HFFc6 (cell line): Measurements from ENCODE around the gene TNS4. TPM values are rescaled to one million over a fixed set of nuclear protein-coding genes. Genes with fewer than 3 reads are reported as not detected.

ENCODE experiments used
- DNase-seq: peaks from one replicate; pipeline ENCODE4 v3.0.0-alpha.2; 2018
- H3K27ac Mint-ChIP-seq: 2 replicates; pipeline ENCODE4 v1.8.0; 2020; ENCODE audit warnings: mild to moderate bottlenecking, mixed read lengths
- H3K27me3 Mint-ChIP-seq: 2 replicates; pipeline ENCODE4 v1.8.0; 2021; ENCODE audit warnings: mild to moderate bottlenecking, moderate library complexity, mixed read lengths; ENCODE audit not compliant: insufficient read depth
- H3K36me3 Mint-ChIP-seq: 2 replicates; pipeline ENCODE4 v1.8.0; 2021; ENCODE audit warnings: low read depth, mixed read lengths
- H3K4me1 Mint-ChIP-seq: 2 replicates; pipeline ENCODE4 v1.8.0; 2020; ENCODE audit warnings: low read depth, mixed read lengths
- H3K4me3 Mint-ChIP-seq: 2 replicates; pipeline ENCODE4 v1.8.0; 2020; ENCODE audit warnings: mild to moderate bottlenecking, moderate library complexity, mixed read lengths
- H3K9me3 Mint-ChIP-seq: 2 replicates; pipeline ENCODE4 v1.8.0; 2020; ENCODE audit warnings: mild to moderate bottlenecking, mixed read lengths
- total RNA-seq, 6 experiments: library from RNA; stranded (reverse); fragmentation: NEBNext Ultra II Directional; extraction: Animal tissue kit (Norgen Biotek cat#: 25700); gene quantifications; 2 replicates in 1 of 6; 3 replicates in 5 of 6; pipeline ENCODE4 v1.2.3, GENCODE V29; 2021
- TF ChIP-seq, protein P1 (sequence below): fragments of 200-600 bp; sonication (generic); IDR thresholded peaks from 2 replicates; pipeline ENCODE4 v1.5.0; 2021; ENCODE audit warnings: antibody characterized with exemption, mild to moderate bottlenecking

TNS4 gene
- total RNA-seq, 6 experiments from 2014 or later, result 0.17 TPM; not detected in 5

DNA sequence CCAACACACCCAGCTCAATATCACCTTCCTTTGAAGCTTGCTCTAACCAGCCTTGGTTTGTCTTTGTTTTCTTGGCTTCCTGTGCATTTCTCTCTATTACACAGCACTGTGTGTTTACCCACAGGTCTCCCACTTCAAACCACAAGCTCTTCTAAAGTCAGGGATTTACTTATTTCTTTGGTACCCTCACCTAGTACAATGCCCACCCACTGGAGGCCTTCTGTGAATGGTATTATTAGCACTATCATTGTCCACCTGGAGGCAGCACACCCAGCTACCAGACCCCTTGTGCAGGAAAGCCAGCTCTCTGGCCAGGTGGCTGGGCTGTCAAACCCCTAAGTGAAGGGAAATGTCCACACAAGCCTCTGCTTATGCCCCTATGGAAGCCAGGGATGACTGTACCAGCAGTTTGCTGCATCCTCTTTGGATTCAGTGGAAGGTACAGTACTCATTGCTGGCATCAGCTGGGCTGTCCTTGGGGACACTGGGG is 74.4 kb downstream of the TNS4 start:
- H3K27ac Mint-ChIP-seq, result no peak overlapping the region
- no peaks in the 10 kb centered on the region for H3K9me3 Mint-ChIP-seq
- no peaks in the 10 kb centered on the region for H3K36me3 Mint-ChIP-seq
- DNase-seq, result no peak
- no peaks in the 10 kb centered on the region for H3K4me1 Mint-ChIP-seq
- TF ChIP-seq, protein P1, sequence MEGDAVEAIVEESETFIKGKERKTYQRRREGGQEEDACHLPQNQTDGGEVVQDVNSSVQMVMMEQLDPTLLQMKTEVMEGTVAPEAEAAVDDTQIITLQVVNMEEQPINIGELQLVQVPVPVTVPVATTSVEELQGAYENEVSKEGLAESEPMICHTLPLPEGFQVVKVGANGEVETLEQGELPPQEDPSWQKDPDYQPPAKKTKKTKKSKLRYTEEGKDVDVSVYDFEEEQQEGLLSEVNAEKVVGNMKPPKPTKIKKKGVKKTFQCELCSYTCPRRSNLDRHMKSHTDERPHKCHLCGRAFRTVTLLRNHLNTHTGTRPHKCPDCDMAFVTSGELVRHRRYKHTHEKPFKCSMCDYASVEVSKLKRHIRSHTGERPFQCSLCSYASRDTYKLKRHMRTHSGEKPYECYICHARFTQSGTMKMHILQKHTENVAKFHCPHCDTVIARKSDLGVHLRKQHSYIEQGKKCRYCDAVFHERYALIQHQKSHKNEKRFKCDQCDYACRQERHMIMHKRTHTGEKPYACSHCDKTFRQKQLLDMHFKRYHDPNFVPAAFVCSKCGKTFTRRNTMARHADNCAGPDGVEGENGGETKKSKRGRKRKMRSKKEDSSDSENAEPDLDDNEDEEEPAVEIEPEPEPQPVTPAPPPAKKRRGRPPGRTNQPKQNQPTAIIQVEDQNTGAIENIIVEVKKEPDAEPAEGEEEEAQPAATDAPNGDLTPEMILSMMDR, result no peak
- no peak overlapping the region for H3K4me3 Mint-ChIP-seq
- peaks cover 2% of the 10 kb centered on the region; the same call in 1 of the 2 replicates for H3K27me3 Mint-ChIP-seq

Other genes with a start within 250 kb of the TNS4 start
- gene CDC6, start 213.7 kb downstream of the TNS4 start, total RNA-seq, result 10 to 100 TPM; 16.9 to 36.0 (median 31.5) TPM
- gene RARA, start 192.4 kb downstream of the TNS4 start, total RNA-seq, result 10 to 100 TPM; 27.1 to 32.2 (median 28.8) TPM
- gene GJD3, start 136.9 kb downstream of the TNS4 start, total RNA-seq, result 1 to 10 TPM in 2 of 6 experiments, under 1 TPM in 4; 0.36 to 1.4 (median 0.81) TPM
- 100 to 1,000 TPM in 5 of 6 experiments, 10 to 100 TPM in 1; 73.2 to 170 (median 150) TPM for gene TOP2A, start 83.7 kb downstream of the TNS4 start, total RNA-seq
- 100 to 1,000 TPM; 575 to 816 (median 659) TPM for gene IGFBP4, start 58.2 kb downstream of the TNS4 start, total RNA-seq
- gene CCR7, start 63.8 kb upstream of the TNS4 start, total RNA-seq, result not detected
- gene SMARCE1, start 146.2 kb upstream of the TNS4 start, total RNA-seq, result 100 to 1,000 TPM; 114 to 148 (median 139) TPM
- not detected for gene KRT222, start 163.6 kb upstream of the TNS4 start, total RNA-seq
- not detected for gene KRT24, start 202.1 kb upstream of the TNS4 start, total RNA-seq